ENCODE data around the gene GNL2.
"Not testable (repeated sequence)": the region's sequence is repeated elsewhere in the genome, so short reads cannot be mapped to it uniquely, and the experiment has no call there.

- not testable (repeated sequence) for TF ChIP-seq IRF4 (IDR thresholded peaks at IDR 0.05; ENCODE audit: low read depth, low read length)
- TF ChIP-seq, protein P1, sequence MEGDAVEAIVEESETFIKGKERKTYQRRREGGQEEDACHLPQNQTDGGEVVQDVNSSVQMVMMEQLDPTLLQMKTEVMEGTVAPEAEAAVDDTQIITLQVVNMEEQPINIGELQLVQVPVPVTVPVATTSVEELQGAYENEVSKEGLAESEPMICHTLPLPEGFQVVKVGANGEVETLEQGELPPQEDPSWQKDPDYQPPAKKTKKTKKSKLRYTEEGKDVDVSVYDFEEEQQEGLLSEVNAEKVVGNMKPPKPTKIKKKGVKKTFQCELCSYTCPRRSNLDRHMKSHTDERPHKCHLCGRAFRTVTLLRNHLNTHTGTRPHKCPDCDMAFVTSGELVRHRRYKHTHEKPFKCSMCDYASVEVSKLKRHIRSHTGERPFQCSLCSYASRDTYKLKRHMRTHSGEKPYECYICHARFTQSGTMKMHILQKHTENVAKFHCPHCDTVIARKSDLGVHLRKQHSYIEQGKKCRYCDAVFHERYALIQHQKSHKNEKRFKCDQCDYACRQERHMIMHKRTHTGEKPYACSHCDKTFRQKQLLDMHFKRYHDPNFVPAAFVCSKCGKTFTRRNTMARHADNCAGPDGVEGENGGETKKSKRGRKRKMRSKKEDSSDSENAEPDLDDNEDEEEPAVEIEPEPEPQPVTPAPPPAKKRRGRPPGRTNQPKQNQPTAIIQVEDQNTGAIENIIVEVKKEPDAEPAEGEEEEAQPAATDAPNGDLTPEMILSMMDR (IDR thresholded peaks at IDR 0.05 in 2 of 3, conservative IDR thresholded peaks at IDR 0.05 in 1 of 3; ENCODE audit: control insufficient read depth in 2 of 3, extremely low read depth in 1 of 3, insufficient read depth in 1 of 3, low read depth in 3 of 3, low read length in 3 of 3): not testable (repeated sequence)
Observed at GRCh38 chr1:37518929-37519328, 76.8 kb downstream of the GNL2 start.
